Astrocyte of the cerebellum (primary cell): ENCODE data around the gene IDH3G.
"Not testable (repeated sequence)": the region's sequence is repeated elsewhere in the genome, so short reads cannot be mapped to it uniquely, and the experiment has no call there.

Source experiments
- DNase-seq: peaks from one replicate; pipeline ENCODE4 v3.0.0-alpha.2; 2011; ENCODE audit warnings: low read depth
- H3K4me3 ChIP-seq: 2 replicates; pipeline ENCODE4 v1.5.1; 2011; ENCODE audit warnings: mild to moderate bottlenecking, low read depth, low read length, moderate library complexity
- CTCF ChIP-seq: IDR thresholded peaks from 2 replicates; pipeline ENCODE4 v1.5.1; 2012; ENCODE audit warnings: low read length, low read depth, moderate library complexity, mild to moderate bottlenecking; ENCODE audit errors: missing control alignments
- in situ Hi-C: cut with HindIII; loops from 2 replicates; pipeline ENCODE4 v1.10.0; 2017; ENCODE audit warnings: low sequenced_read_pairs

The IDH3G gene

DNA sequence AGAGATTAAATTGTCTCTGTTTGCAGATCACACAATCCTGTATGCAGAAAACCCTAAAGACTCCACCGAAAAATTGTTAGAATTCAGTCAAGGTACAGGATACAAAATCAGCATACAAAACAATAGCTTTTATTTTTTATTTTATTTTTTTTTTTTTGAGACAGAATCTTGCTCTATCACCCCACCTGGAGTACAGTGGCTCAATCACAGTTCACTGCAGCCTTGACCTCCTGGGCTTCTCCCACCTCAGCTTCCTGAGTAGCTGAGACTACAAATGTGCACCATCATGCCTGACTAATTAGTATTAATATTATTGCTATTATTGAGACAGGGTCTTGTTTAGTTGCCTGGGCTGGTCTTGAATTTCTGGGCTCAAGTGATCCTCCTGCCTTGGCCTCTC is 39.0 kb downstream of the IDH3G start:
- no peak overlapping the region for H3K4me3 ChIP-seq

GRCh38 chrX:153750127-153750774 is 43.9 kb downstream of the IDH3G start:
- in situ Hi-C loops, result no loop called here
- DNase-seq, result no peak
- H3K4me3 ChIP-seq, result no peak overlapping the region
- no peak for TF ChIP-seq CTCF

More for the DNA sequence above, 39.0 kb downstream of the IDH3G start:
- no peak for TF ChIP-seq CTCF
- no peak for DNase-seq
- in situ Hi-C loops, result no loop called here

GRCh38 chrX:153749017-153749416 is 45.2 kb downstream of the IDH3G start:
- DNase-seq, H3K4me3 ChIP-seq, in situ Hi-C loops: not testable (repeated sequence)

GRCh38 chrX:153746991-153747390 is 47.2 kb downstream of the IDH3G start:
- in situ Hi-C loops, H3K4me3 ChIP-seq, DNase-seq: not testable (repeated sequence)

DNA sequence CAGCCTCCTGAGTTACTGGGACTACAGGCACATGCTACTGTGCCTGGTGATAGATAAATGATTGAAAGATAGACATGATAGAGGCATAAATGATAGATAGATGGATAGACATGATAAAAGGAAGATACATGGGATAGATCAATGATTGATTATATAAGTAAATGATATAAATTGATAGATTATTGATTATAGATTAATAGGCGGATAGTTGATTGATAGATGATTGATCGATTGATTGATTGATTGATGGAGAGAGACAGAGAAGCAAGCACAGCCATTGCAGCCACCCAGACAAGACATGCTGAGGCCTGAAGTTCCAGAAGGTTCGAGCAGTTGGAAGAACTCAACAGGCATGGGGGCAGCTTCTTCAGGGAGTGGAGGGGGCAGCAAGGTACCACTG is 47.8 kb downstream of the IDH3G start:
- no peak for DNase-seq
- TF ChIP-seq CTCF, result no peak
- no peak overlapping the region for H3K4me3 ChIP-seq
- in situ Hi-C loops, result no loop called here

DNA sequence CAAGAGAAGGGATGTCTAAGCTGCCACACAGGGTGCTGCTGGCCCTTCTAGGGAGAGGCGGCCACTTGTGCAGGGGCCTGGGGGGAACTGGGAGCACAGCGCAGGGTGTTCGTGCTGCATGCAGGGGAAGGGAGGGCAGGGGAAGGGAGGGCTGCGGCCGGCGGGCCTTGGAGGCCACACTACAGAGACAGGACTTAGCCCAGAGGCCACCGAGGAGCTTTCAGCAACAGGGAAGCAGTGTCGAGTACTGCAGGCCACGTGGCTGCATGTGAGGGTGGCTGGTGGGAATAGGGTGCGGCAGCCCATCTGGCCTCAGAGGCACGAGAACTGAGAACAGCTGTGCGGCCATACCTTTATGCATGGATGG is 49.1 kb downstream of the IDH3G start:
- in situ Hi-C loops, H3K4me3 ChIP-seq, DNase-seq: not testable (repeated sequence)

GRCh38 chrX:153744210-153745066 is 49.7 kb downstream of the IDH3G start:
- peak; percentile 25 for TF ChIP-seq CTCF
- no peak overlapping the region for H3K4me3 ChIP-seq
- in situ Hi-C loops, result no loop called here
- DNase-seq, result no peak

DNA sequence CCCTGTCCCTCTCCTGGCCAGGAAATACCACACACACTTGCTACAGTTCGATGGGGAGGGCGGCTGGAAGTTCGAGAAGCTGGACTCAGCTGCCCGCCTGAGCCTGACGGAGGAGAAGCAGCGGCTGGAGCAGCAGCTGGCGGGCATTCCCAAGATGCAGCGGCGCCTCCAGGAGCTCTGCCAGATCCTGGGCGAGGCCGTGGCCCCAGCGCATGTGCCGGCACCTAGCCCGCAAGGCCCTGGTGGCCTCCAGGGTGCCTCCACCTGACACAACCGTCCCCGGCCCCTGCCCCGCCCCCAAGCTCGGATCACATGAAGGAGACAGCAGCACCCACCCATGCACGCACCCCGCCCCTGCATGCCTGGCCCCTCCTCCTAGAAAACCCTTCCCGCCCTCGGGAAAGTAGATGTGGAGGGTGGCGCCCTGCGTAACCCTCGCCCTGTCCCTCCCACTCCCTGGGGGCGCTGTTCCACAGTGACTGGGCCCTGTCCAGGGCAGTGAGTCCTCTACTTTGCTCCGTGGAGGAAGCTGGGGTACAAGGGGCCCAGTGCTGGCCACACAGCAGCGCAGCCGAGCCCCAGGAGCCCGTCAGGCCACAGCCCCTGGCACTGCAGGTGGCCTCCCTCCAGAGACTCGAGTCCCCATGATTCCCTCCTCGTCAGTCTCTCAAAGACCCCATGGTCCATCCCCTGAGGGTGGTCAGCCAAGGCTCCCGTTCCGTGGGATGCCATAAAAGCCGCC is 50.5 kb downstream of the IDH3G start:
- in situ Hi-C loops, DNase-seq, H3K4me3 ChIP-seq: not testable (repeated sequence)

DNA sequence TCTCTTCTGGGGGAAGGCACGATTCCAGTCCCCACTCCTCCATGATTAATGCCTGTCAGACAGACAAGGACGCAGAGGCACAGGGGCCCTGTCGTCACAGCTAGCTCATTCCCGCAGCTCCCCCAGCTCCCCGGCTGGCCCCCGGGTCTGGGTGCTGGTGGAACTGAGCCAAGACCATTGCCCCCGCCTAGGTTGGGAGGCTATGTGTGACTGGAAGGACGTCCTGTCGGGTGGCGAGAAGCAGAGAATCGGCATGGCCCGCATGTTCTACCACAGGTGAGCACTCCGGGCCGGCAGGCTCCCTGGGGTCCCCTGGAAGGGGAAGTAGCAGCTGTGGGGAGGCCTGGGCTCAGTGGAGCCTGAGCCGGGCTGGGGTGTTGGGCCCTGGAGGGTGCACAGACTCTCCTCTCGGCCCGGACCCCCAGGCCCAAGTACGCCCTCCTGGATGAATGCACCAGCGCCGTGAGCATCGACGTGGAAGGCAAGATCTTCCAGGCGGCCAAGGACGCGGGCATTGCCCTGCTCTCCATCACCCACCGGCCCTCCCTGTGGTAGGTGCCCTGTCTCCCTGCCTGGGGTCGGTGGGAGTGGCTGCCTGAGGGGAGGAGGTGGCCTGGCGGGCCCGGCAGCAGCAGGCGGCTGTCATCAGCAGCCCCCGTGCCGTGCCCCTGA is 51.2 kb downstream of the IDH3G start:
- in situ Hi-C loops, H3K4me3 ChIP-seq, DNase-seq: not testable (repeated sequence)

DNA sequence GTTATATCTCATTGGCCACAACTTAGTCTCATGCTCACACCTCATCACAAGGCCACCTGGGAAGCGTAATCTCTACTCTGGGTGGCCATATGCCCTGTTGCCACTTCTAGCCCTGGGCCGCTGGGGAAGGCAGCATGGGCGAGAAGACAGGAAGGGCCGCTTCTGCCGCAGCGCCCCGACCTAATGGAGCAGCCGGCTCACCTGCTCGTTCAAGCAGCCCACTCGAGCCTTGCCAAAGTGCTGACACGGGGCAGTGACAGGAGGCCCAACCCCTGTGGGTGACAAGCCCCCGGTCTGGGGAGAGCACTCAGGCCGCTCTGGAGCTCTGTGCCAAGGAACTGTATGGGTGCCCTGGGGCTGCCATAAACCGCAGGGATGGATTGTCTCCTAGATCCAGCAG is 52.1 kb downstream of the IDH3G start:
- DNase-seq, in situ Hi-C loops, H3K4me3 ChIP-seq: not testable (repeated sequence)
